OCI-LY1 (cell line): ENCODE results near the gene PDE1C.

Source experiments
- CTCF ChIP-seq: fragments of 200-600 bp; sonication (generic), shearing (Covaris generic); IDR thresholded peaks from 2 replicates; pipeline ENCODE4 v1.5.1; 2017; ENCODE audit warnings: mild to moderate bottlenecking, antibody characterized with exemption, low read length, moderate library complexity, mixed read lengths
- EZH2 ChIP-seq: fragments of 200-600 bp; sonication (generic), shearing (Covaris generic); IDR thresholded peaks from 2 replicates; pipeline ENCODE4 v1.8.0; 2017; ENCODE audit warnings: borderline replicate concordance, mixed run types, mild to moderate bottlenecking, antibody characterized with exemption, low read length, moderate library complexity, mixed read lengths

GRCh38 chr7:32043688-32044087 lies 26.5 kb downstream of the PDE1C start:
- TF ChIP-seq CTCF (no peak), EZH2 (no peak)
